Esophagus squamous epithelium (tissue), 5 donors: ENCODE measurements around the gene SLIT1. TPM values are rescaled to one million over a fixed set of nuclear protein-coding genes. Genes with fewer than 3 reads are reported as not detected.
A peak's percentile ranks its signal among the peaks of the same experiment; 100 is the strongest.

Experiments
- DNase-seq: peaks from one replicate; lab custom pipeline; 2025; lab: John Stamatoyannopoulos, UW
- H3K27ac ChIP-seq, 4 donors: fragments of 200-600 bp; sonication (generic); one replicate each; pipeline ENCODE4 v1.5.1; 2016 to 2019; ENCODE audit warnings: mild to moderate bottlenecking in 1 of 4
- H3K27me3 ChIP-seq, 4 donors: fragments of 200-600 bp; sonication (generic); 1 replicate in 3 of 4; 2 replicates in 1 of 4; pipeline versions ENCODE4 v1.5.1 to v1.6.0; 2017 to 2021; ENCODE audit warnings: antibody characterized with exemption in 1 of 4
- H3K36me3 ChIP-seq, 3 donors: fragments of 200-600 bp; sonication (generic); one replicate each; pipeline ENCODE4 v1.5.1; 2016 to 2019
- H3K4me1 ChIP-seq, 3 donors: fragments of 200-600 bp; sonication (generic); one replicate each; pipeline ENCODE4 v1.5.1; 2017 to 2019
- H3K4me3 ChIP-seq, 4 donors: fragments of 200-600 bp; sonication (generic); 1 replicate in 3 of 4; 2 replicates in 1 of 4; pipeline ENCODE4 v1.5.1; 2016 to 2019; ENCODE audit warnings: mild to moderate bottlenecking in 2 of 4, moderate library complexity in 1 of 4
- H3K9me3 ChIP-seq, 3 donors: fragments of 200-600 bp; sonication (generic); one replicate each; pipeline ENCODE4 v1.5.1; 2016 to 2019
- POLR2A ChIP-seq, 4 donors: fragments of 450-650 bp; IDR thresholded peaks; one replicate each; pipeline ENCODE4 v1.6.1; 2017; ENCODE audit warnings: antibody characterized with exemption in 4 of 4, mild to moderate bottlenecking in 4 of 4, moderate library complexity in 3 of 4
- WGBS, 2 donors: methylation state at CpG; one replicate each; pipeline ENCODE4 v1.1.5; 2018; 5-methylcytosine and 5-hydroxymethylcytosine counted together
- intact Hi-C: fragments of 100-400 bp; cut with DNase I; formaldehyde crosslinking; loops from one replicate; pipeline ENCODE4 v1.15.0; 2022
- total RNA-seq, 4 donors: library from RNA; depleted of rRNA; stranded (reverse); fragments of >200 nt; gene quantifications; one replicate each; pipeline ENCODE4 v1.1.0, GENCODE V29; 2016
- TF ChIP-seq, protein P1 (sequence below), 6 experiments: fragments of 450-650 bp in 4 of 6; fragments of 200-600 bp in 2 of 6; sonication (generic) in 2 of 6; IDR thresholded peaks; one replicate each; pipeline ENCODE4 v1.5.1; 2016 to 2019; ENCODE audit warnings: antibody characterized with exemption in 6 of 6, mild to moderate bottlenecking in 4 of 6, moderate library complexity in 4 of 6
- donor health status: DM: yes; HTN: yes; CAD: no.

The SLIT1 gene
- total RNA-seq, 4 donors from 2014 or later = not detected

DNA sequence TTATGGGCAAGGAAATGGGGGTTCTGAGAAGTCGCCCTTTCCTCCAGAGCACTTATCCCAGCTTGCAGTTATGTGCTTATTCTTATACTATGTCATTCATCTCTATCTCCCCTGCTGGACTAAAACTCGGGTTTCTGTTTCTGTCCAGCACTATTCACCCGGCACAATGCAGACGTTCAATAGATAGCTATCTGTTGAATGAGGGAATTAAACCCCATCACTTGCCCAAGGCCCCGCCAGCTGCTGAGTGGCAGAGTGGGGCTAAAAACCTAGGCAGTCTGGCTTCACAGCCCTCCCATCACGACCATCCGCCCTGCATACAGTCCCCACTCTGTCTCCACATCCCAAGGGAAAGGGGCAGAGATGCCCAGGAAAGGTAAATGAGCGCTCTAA, 5.4 kb downstream of the SLIT1 start:
- intact Hi-C loops = no loop called here
- Histone ChIP-seq H3K4me3 (no peak overlapping the region), H3K27ac (no peak overlapping the region), H3K4me1 (peaks cover 2 to 12% (median 4%) of the 10 kb centered on the region in 3 donors), H3K27me3 (peaks cover 5 to 87% (median 8%) of the 10 kb centered on the region in 4 donors), H3K36me3 (no peaks in the 10 kb centered on the region), H3K9me3 (no peaks in the 10 kb centered on the region)
- no peak for DNase-seq
- 60 to 70% methylated on average over 7 to 8 of the region's 8 CpGs for WGBS, 2 donors
- TF ChIP-seq, protein P1, sequence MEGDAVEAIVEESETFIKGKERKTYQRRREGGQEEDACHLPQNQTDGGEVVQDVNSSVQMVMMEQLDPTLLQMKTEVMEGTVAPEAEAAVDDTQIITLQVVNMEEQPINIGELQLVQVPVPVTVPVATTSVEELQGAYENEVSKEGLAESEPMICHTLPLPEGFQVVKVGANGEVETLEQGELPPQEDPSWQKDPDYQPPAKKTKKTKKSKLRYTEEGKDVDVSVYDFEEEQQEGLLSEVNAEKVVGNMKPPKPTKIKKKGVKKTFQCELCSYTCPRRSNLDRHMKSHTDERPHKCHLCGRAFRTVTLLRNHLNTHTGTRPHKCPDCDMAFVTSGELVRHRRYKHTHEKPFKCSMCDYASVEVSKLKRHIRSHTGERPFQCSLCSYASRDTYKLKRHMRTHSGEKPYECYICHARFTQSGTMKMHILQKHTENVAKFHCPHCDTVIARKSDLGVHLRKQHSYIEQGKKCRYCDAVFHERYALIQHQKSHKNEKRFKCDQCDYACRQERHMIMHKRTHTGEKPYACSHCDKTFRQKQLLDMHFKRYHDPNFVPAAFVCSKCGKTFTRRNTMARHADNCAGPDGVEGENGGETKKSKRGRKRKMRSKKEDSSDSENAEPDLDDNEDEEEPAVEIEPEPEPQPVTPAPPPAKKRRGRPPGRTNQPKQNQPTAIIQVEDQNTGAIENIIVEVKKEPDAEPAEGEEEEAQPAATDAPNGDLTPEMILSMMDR (IDR thresholded peaks at IDR 0.05) = no peak
- no peak for TF ChIP-seq POLR2A (IDR thresholded peaks at IDR 0.05)

DNA sequence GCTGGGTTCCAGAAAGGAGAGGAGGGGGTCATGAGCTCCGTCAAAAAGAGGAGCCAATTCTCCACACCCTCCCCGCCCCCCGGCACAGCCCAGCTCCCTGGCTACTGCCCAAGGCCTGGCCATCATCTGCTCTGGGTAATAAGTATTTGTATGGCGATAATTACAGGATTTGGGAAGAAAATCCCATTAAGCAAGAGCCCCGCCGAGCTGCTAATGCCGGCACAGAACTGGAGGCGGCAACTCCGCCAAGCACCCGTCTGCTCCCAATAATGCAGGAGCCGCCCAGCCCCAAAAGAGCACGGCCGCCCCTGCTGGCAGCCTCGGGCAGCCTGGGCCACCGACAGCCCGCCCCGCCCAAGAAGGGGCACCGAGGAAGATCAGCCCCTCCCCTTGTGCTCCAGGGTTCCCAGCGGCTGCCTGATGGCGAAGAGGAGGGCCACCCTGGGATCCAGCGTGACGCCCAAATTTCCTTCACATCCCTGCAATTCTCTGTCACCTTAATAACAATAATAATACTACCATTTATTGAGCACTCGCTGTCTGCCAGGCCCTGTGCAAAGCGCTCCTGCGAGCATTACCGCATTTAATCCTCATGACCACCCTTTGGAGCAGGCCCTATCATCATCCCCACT, 5.9 kb downstream of the SLIT1 start:
- TF ChIP-seq, protein P1 (IDR thresholded peaks at IDR 0.05) = peak in 1 of 6 experiments; percentile 9
- TF ChIP-seq POLR2A (IDR thresholded peaks at IDR 0.05) = no peak
- 27 to 44% methylated on average over 8 to 9 of the region's 26 CpGs for WGBS, 2 donors
- Histone ChIP-seq H3K36me3 (no peaks in the 10 kb centered on the region), H3K27me3 (peaks cover 0 to 82% (median 3%) of the 10 kb centered on the region in 4 donors), H3K4me1 (peaks cover 0 to 8% (median 0%) of the 10 kb centered on the region in 3 donors), H3K4me3 (peak overlapping the region in 1 of 4 donors; percentile 32), H3K27ac (no peak overlapping the region), H3K9me3 (no peaks in the 10 kb centered on the region)
- DNase-seq = no peak
- intact Hi-C loops = no loop called here

DNA sequence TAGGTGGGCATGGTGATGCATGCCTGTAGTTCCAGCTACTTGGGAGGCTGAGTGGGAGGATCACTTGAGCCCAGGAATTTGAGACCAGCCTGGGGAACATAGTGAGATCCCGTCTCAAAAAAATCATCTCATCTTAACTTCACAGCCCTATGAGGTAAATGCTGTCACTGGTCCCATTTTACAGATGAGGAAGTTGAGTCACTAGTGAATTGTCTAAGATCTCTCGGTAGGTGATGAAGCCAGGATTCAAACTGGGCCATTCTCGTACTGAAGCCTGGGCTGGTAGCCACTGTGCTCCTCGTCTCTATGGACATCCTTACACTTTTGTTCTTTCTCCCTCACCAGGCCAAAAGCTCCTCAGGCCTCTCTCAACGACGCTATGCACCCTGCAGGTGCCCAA, 6.4 kb downstream of the SLIT1 start:
- no peaks in the 10 kb centered on the region for H3K36me3 ChIP-seq
- TF ChIP-seq, protein P1 (IDR thresholded peaks at IDR 0.05) = no peak
- no peak for TF ChIP-seq POLR2A (IDR thresholded peaks at IDR 0.05)
- no peak for DNase-seq
- H3K4me1 ChIP-seq = peaks cover 0 to 8% (median 0%) of the 10 kb centered on the region in 3 donors
- intact Hi-C loops = no loop called here
- no peak overlapping the region for H3K27ac ChIP-seq
- WGBS, 2 donors = 29 to 35% methylated on average over 4 to 5 of the region's 6 CpGs
- no peaks in the 10 kb centered on the region for H3K9me3 ChIP-seq
- peaks cover 0 to 78% (median 2%) of the 10 kb centered on the region in 4 donors for H3K27me3 ChIP-seq
- H3K4me3 ChIP-seq = no peak overlapping the region

DNA sequence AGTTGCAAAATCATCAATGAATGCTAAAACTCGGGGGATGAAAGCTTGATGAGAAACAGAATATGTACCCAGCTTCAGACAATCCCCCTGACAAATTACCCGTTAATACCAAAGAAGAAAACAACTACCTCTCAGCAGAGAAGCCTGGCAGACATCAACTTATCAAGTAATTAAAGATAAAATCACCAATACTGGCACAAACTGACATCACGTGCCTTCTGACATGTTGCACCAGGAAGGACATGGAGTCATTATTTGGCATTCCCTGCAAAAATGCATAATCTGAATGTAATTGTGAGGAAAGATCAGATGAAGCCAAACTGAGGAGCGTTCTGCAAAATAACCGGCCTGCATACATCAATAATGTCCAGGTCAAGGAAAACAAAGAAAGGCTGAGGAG, 7.7 kb downstream of the SLIT1 start:
- Histone ChIP-seq H3K9me3 (no peaks in the 10 kb centered on the region), H3K36me3 (no peaks in the 10 kb centered on the region), H3K4me1 (peaks cover 0 to 8% (median 0%) of the 10 kb centered on the region in 3 donors), H3K4me3 (no peak overlapping the region), H3K27ac (no peak overlapping the region), H3K27me3 (peaks cover 0 to 78% (median 2%) of the 10 kb centered on the region in 4 donors)
- intact Hi-C loops = no loop called here
- TF ChIP-seq, protein P1 (IDR thresholded peaks at IDR 0.05) = no peak
- no peak for TF ChIP-seq POLR2A (IDR thresholded peaks at IDR 0.05)
- DNase-seq = no peak
- 58 to 66% methylated on average over 5 of the region's 5 CpGs for WGBS, 2 donors

DNA sequence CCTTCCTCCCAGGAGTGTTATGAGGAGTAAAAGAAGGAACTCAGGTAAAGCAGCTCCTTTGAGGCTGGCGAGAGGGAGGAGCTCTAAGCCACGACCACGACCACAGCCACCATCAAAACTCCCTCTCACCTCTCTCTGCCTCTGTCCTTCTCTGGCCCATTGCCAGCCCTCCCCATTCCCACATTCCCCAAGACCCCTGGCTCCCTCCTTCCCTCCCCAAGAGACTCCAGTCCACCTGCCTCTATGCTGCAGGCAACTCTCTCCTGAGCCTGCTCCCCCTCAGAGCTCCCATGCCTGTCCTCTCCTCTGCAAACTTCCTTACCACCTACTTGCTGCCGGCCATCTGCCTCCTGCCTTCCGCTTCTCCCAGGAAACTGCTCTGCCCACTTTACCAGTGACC, 9.5 kb downstream of the SLIT1 start:
- H3K4me3 ChIP-seq = no peak overlapping the region
- no peaks in the 10 kb centered on the region for H3K9me3 ChIP-seq
- no peak for DNase-seq
- H3K36me3 ChIP-seq = no peaks in the 10 kb centered on the region
- intact Hi-C loops = no loop called here
- TF ChIP-seq, protein P1 (IDR thresholded peaks at IDR 0.05) = no peak
- TF ChIP-seq POLR2A (IDR thresholded peaks at IDR 0.05) = no peak
- H3K27ac ChIP-seq = no peak overlapping the region
- WGBS, 2 donors = 53 to 63% methylated on average over 5 of the region's 5 CpGs
- peaks cover 0 to 8% (median 0%) of the 10 kb centered on the region in 3 donors for H3K4me1 ChIP-seq
- H3K27me3 ChIP-seq = peaks cover 0 to 86% (median 2%) of the 10 kb centered on the region in 4 donors
